ENCODE results near the gene CDC14A. TPM values are rescaled to one million over a fixed set of nuclear protein-coding genes. Genes with fewer than 3 reads are reported as not detected.

The CDC14A gene
- total RNA-seq, 1 donor from 2014 or later = 21.4 TPM

GRCh38 chr1:100552031-100552430 is 199.7 kb downstream of the CDC14A start:
- Mint-ChIP-seq H3K27me3 (ENCODE audit: low read depth) (peaks cover 12% of the 10 kb centered on the region), H3K4me1 (no peaks in the 10 kb centered on the region), H3K36me3 (peaks cover 2% of the 10 kb centered on the region), H3K9me3 (peaks cover 63% of the 10 kb centered on the region), H3K27ac (no peak overlapping the region), H3K4me3 (no peak overlapping the region)
- no peak for TF ChIP-seq CTCF (IDR thresholded peaks at IDR 0.05; ENCODE audit: unreplicated experiment)
- DNase-seq (ENCODE audit: low spot score in 2 of 2, unreplicated experiment in 2 of 2) = no peak

GRCh38 chr1:100552922-100553321 is 200.6 kb downstream of the CDC14A start:
- Mint-ChIP-seq H3K27ac (no peak overlapping the region), H3K36me3 (peaks cover 2% of the 10 kb centered on the region), H3K4me1 (no peaks in the 10 kb centered on the region), H3K4me3 (no peak overlapping the region), H3K27me3 (ENCODE audit: low read depth) (peaks cover 14% of the 10 kb centered on the region), H3K9me3 (peaks cover 63% of the 10 kb centered on the region)
- DNase-seq (ENCODE audit: low spot score in 2 of 2, unreplicated experiment in 2 of 2) = no peak
- TF ChIP-seq CTCF (IDR thresholded peaks at IDR 0.05; ENCODE audit: unreplicated experiment) = no peak

- H3K9me3 Mint-ChIP-seq = peaks cover 56% of the 10 kb centered on the region
Measured at GRCh38 chr1:100556181-100556580, 203.9 kb downstream of the CDC14A start.

GRCh38 chr1:100556925-100557605 is 204.8 kb downstream of the CDC14A start:
- H3K4me1 Mint-ChIP-seq = no peaks in the 10 kb centered on the region
- H3K4me3 Mint-ChIP-seq = no peak overlapping the region
- H3K27ac Mint-ChIP-seq = no peak overlapping the region
- H3K9me3 Mint-ChIP-seq = peaks cover 50% of the 10 kb centered on the region
- H3K27me3 Mint-ChIP-seq (ENCODE audit: low read depth) = peaks cover 4% of the 10 kb centered on the region
- H3K36me3 Mint-ChIP-seq = peaks cover 2% of the 10 kb centered on the region
- no peak for DNase-seq (ENCODE audit: low spot score in 2 of 2, unreplicated experiment in 2 of 2)
- no peak for TF ChIP-seq CTCF (IDR thresholded peaks at IDR 0.05; ENCODE audit: unreplicated experiment)

More at GRCh38 chr1:100556181-100556580, 203.9 kb downstream of the CDC14A start:
- Mint-ChIP-seq H3K27ac (no peak overlapping the region), H3K4me1 (no peaks in the 10 kb centered on the region), H3K36me3 (peaks cover 2% of the 10 kb centered on the region), H3K4me3 (no peak overlapping the region), H3K27me3 (ENCODE audit: low read depth) (peaks cover 3% of the 10 kb centered on the region)
- TF ChIP-seq CTCF (IDR thresholded peaks at IDR 0.05; ENCODE audit: unreplicated experiment) = no peak
- DNase-seq (ENCODE audit: low spot score in 2 of 2, unreplicated experiment in 2 of 2) = no peak

- no peak for DNase-seq (ENCODE audit: low spot score in 2 of 2, unreplicated experiment in 2 of 2)
- TF ChIP-seq CTCF (IDR thresholded peaks at IDR 0.05; ENCODE audit: unreplicated experiment) = no peak
- Mint-ChIP-seq H3K4me1 (no peaks in the 10 kb centered on the region), H3K4me3 (no peak overlapping the region), H3K27ac (no peak overlapping the region), H3K36me3 (peaks cover 2% of the 10 kb centered on the region), H3K9me3 (peaks cover 45% of the 10 kb centered on the region), H3K27me3 (ENCODE audit: low read depth) (peaks cover 4% of the 10 kb centered on the region)
Measured at GRCh38 chr1:100557606-100557953, 205.3 kb downstream of the CDC14A start.

All from mesothelial cell of epicardium (in vitro differentiated cells).